Glutamatergic neuron (in vitro differentiated cells): ENCODE measurements around the gene CCDC78. TPM values are rescaled to one million over a fixed set of nuclear protein-coding genes. Genes with fewer than 3 reads are reported as not detected.

Source experiments
- DNase-seq: peaks from one replicate; pipeline ENCODE4 v3.0.0; 2022
- H3K27ac Mint-ChIP-seq: one replicate; pipeline ENCODE4 v1.8.0; 2020; ENCODE audit warnings: mild to moderate bottlenecking, mixed read lengths, inconsistent platforms; ENCODE audit not compliant: unreplicated experiment
- H3K27me3 Mint-ChIP-seq: one replicate; pipeline ENCODE4 v1.8.0; 2020; ENCODE audit warnings: mild to moderate bottlenecking, moderate library complexity, mixed read lengths, inconsistent platforms; ENCODE audit not compliant: unreplicated experiment
- H3K36me3 Mint-ChIP-seq: one replicate; pipeline ENCODE4 v1.8.0; 2020; ENCODE audit warnings: mild to moderate bottlenecking, mixed read lengths, inconsistent platforms; ENCODE audit not compliant: unreplicated experiment
- H3K4me1 Mint-ChIP-seq: one replicate; pipeline ENCODE4 v1.8.0; 2020; ENCODE audit warnings: mild to moderate bottlenecking, low read depth, mixed read lengths, inconsistent platforms; ENCODE audit not compliant: unreplicated experiment
- H3K4me3 Mint-ChIP-seq: one replicate; pipeline ENCODE4 v1.8.0; 2020; ENCODE audit warnings: mild to moderate bottlenecking, mixed read lengths, inconsistent platforms; ENCODE audit not compliant: unreplicated experiment
- H3K9me3 Mint-ChIP-seq: one replicate; pipeline ENCODE4 v1.8.0; 2020; ENCODE audit warnings: mild to moderate bottlenecking, moderate library complexity, mixed read lengths, inconsistent platforms; ENCODE audit not compliant: unreplicated experiment
- CTCF ChIP-seq: fragments of 200-600 bp; sonication (generic); IDR thresholded peaks from one replicate; pipeline ENCODE4 v1.5.0; 2021; ENCODE audit not compliant: partially characterized antibody, unreplicated experiment
- total RNA-seq: library from RNA; stranded (reverse); fragmentation: NEBNext Ultra II Directional; extraction: Animal tissue kit (Norgen Biotek cat#: 25700); gene quantifications from one replicate; pipeline ENCODE4 v1.2.1, GENCODE V29; 2021; ENCODE audit not compliant: unreplicated experiment

CCDC78 gene
- total RNA-seq, 1 donor from 2014 or later = 18.9 TPM

- H3K9me3 Mint-ChIP-seq = peaks cover 3% of the 10 kb centered on the region
- H3K4me1 Mint-ChIP-seq = no peaks in the 10 kb centered on the region
- H3K27ac Mint-ChIP-seq = no peak within 1 kb of the TSS
- H3K36me3 Mint-ChIP-seq = peaks cover 5% of the 10 kb centered on the region
- no peak for DNase-seq
- no peak for TF ChIP-seq CTCF
- H3K4me3 Mint-ChIP-seq = no peak within 1 kb of the TSS
- peaks cover 7% of the 10 kb centered on the region for H3K27me3 Mint-ChIP-seq
These were observed 34.5 kb upstream of the CCDC78 start, which contains the start of gene MSLN for GRCh38 chr16:760545-761343. TSS of gene MSLN (plus strand) at chr16:760734. CDS start at chr16:762681, 1,947 bp downstream.

- no peak for TF ChIP-seq CTCF
- peaks cover 3% of the 10 kb centered on the region for H3K9me3 Mint-ChIP-seq
- peaks cover 5% of the 10 kb centered on the region for H3K36me3 Mint-ChIP-seq
- H3K27me3 Mint-ChIP-seq = peaks cover 7% of the 10 kb centered on the region
- no peak overlapping the region for H3K27ac Mint-ChIP-seq
- no peaks in the 10 kb centered on the region for H3K4me1 Mint-ChIP-seq
- DNase-seq = no peak
- H3K4me3 Mint-ChIP-seq = no peak overlapping the region
These were observed 33.8 kb upstream of the CCDC78 start for GRCh38 chr16:760065-760464.

- TF ChIP-seq CTCF = no peak
- no peak overlapping the region for H3K27ac Mint-ChIP-seq
- H3K4me1 Mint-ChIP-seq = no peaks in the 10 kb centered on the region
These were observed 33.1 kb upstream of the CCDC78 start for GRCh38 chr16:759110-759910.

GRCh38 chr16:756428-756827 lies 30.2 kb upstream of the CCDC78 start:
- TF ChIP-seq CTCF = no peak
- H3K27ac Mint-ChIP-seq = no peak overlapping the region
- H3K4me1 Mint-ChIP-seq = peaks cover 9% of the 10 kb centered on the region
- no peak for DNase-seq
- H3K27me3 Mint-ChIP-seq = peaks cover 7% of the 10 kb centered on the region
- H3K9me3 Mint-ChIP-seq = peaks cover 8% of the 10 kb centered on the region
- H3K4me3 Mint-ChIP-seq = no peak overlapping the region
- H3K36me3 Mint-ChIP-seq = peaks cover 5% of the 10 kb centered on the region

More at GRCh38 chr16:759110-759910, 33.1 kb upstream of the CCDC78 start:
- Mint-ChIP-seq H3K9me3 (peaks cover 3% of the 10 kb centered on the region), H3K4me3 (no peak overlapping the region), H3K36me3 (peaks cover 5% of the 10 kb centered on the region), H3K27me3 (peaks cover 7% of the 10 kb centered on the region)
- DNase-seq = no peak
